WTC11 (cell line): ENCODE data around the gene CLASP2.

Experiments used
- CTCF ChIP-seq: fragments of 200-600 bp; IDR thresholded peaks from 2 replicates; pipeline ENCODE4 v1.8.0; 2022; ENCODE audit warnings: antibody characterized with exemption
- ETV6 ChIP-seq: sonication (generic); formaldehyde crosslinking; IDR thresholded peaks from 2 replicates; pipeline ENCODE4 v1.8.1; 2022; ENCODE audit warnings: mild to moderate bottlenecking, missing genetic modification reagents
- FOXP4 ChIP-seq: sonication (generic); formaldehyde crosslinking; IDR thresholded peaks from 2 replicates; pipeline ENCODE4 v1.8.0; 2022; ENCODE audit warnings: mild to moderate bottlenecking, missing genetic modification reagents
- NR3C1 ChIP-seq: sonication (generic); formaldehyde crosslinking; conservative IDR thresholded peaks from 2 replicates; pipeline ENCODE4 v1.8.1; 2023; ENCODE audit warnings: low read depth, mild to moderate bottlenecking, missing genetic modification reagents
- SP1 ChIP-seq: sonication (generic); formaldehyde crosslinking; conservative IDR thresholded peaks from 2 replicates; pipeline ENCODE4 v1.8.1; 2022; ENCODE audit warnings: missing genetic modification reagents
- TEAD4 ChIP-seq: sonication (generic); formaldehyde crosslinking; IDR thresholded peaks from 2 replicates; pipeline ENCODE4 v1.8.0; 2022; ENCODE audit warnings: mild to moderate bottlenecking, missing genetic modification reagents

- TF ChIP-seq TEAD4 (no peak), CTCF (no peak), FOXP4 (no peak), SP1 (no peak), ETV6 (CRISPR knock-in tag) (no peak), NR3C1 (CRISPR knock-in tag) (no peak)
Measured at GRCh38 chr3:33658621-33658990, 59.4 kb downstream of the CLASP2 start.
